Right ventricle myocardium inferior (tissue), 1 donor: ENCODE results near the gene RICTOR. TPM values are rescaled to one million over a fixed set of nuclear protein-coding genes. Genes with fewer than 3 reads are reported as not detected.
A peak's percentile ranks its signal among the peaks of the same experiment; 100 is the strongest.

Source experiments
- ATAC-seq: fragments of 200-7000 bp; cut with Tn5 transposase; one replicate; pipeline ENCODE4 v1.9.1; 2020; ENCODE audit warnings: mild to moderate bottlenecking, moderate library complexity
- DNase-seq: peaks from one replicate; pipeline ENCODE4 v3.0.0; 2021; ENCODE audit errors: missing footprints
- intact Hi-C: fragments of 100-400 bp; cut with DNase I; formaldehyde crosslinking; loops from one replicate; pipeline ENCODE4 v1.11.0; 2022
- total RNA-seq: library from RNA; stranded (reverse); fragmentation: NEBNext Ultra II Directional; extraction: Animal tissue kit (Norgen Biotek cat#: 25700); gene quantifications from one replicate; pipeline ENCODE4 v1.2.1, GENCODE V29; 2021
- donor health status: DM: no; HTN: yes; CAD: no; lungs with severe emphysema.

RICTOR gene
- total RNA-seq, 1 donor from 2014 or later, result 26.0 TPM

GRCh38 chr5:38923661-38924451 is 150.3 kb downstream of the RICTOR start:
- ATAC-seq, result peak; percentile 86
- DNase-seq, result no peak
- intact Hi-C loops, result loop anchor here (5.0 kb wide), 2 partner anchors 77 to 92 kb away; partner anchors contain the start of gene OSMR

- DNase-seq (no peak), ATAC-seq (no peak)
- intact Hi-C loops, result loop anchor here (5.0 kb wide), 2 partner anchors 75 to 90 kb away; partner anchors contain the start of gene OSMR
Observed at GRCh38 chr5:38922199-38922598, 152.0 kb downstream of the RICTOR start.

GRCh38 chr5:38921174-38921573 is 153.0 kb downstream of the RICTOR start:
- ATAC-seq (no peak), DNase-seq (no peak)
- intact Hi-C loops, result loop anchor here (5.0 kb wide), 2 partner anchors 74 to 89 kb away; partner anchors contain the start of gene OSMR

GRCh38 chr5:38916802-38917201 is 157.4 kb downstream of the RICTOR start:
- intact Hi-C loops, result no loop called here
- no peak for ATAC-seq
- DNase-seq, result no peak

GRCh38 chr5:38913714-38914113 is 160.5 kb downstream of the RICTOR start:
- intact Hi-C loops, result no loop called here
- DNase-seq (no peak), ATAC-seq (no peak)

GRCh38 chr5:38911933-38912332 is 162.3 kb downstream of the RICTOR start:
- no peak for DNase-seq
- ATAC-seq, result no peak
- intact Hi-C loops, result no loop called here

GRCh38 chr5:38906503-38906902 is 167.7 kb downstream of the RICTOR start:
- DNase-seq (no peak), ATAC-seq (no peak)
- intact Hi-C loops, result no loop called here

- intact Hi-C loops, result no loop called here
- no peak for ATAC-seq
- DNase-seq, result no peak
Observed at GRCh38 chr5:38905516-38905915, 168.7 kb downstream of the RICTOR start.

GRCh38 chr5:38899936-38900335 is 174.3 kb downstream of the RICTOR start:
- DNase-seq (no peak), ATAC-seq (no peak)
- intact Hi-C loops, result no loop called here

GRCh38 chr5:38896760-38897159 is 177.4 kb downstream of the RICTOR start:
- DNase-seq (no peak), ATAC-seq (no peak)
- intact Hi-C loops, result no loop called here

- DNase-seq (no peak), ATAC-seq (no peak)
- intact Hi-C loops, result no loop called here
Observed at GRCh38 chr5:38892363-38892762, 181.8 kb downstream of the RICTOR start.

- ATAC-seq (no peak), DNase-seq (no peak)
- intact Hi-C loops, result no loop called here
Observed at GRCh38 chr5:38891563-38891962, 182.6 kb downstream of the RICTOR start.

- ATAC-seq, result no peak
- no peak for DNase-seq
Observed at GRCh38 chr5:38889424-38889823, 184.8 kb downstream of the RICTOR start.

GRCh38 chr5:38888041-38888440 is 186.2 kb downstream of the RICTOR start:
- intact Hi-C loops, result no loop called here
- ATAC-seq (no peak), DNase-seq (no peak)

More at GRCh38 chr5:38889424-38889823, 184.8 kb downstream of the RICTOR start:
- intact Hi-C loops, result no loop called here

Other genes with a start within 250 kb of the RICTOR start
- 14.1 TPM for gene OSMR, start 228.4 kb downstream of the RICTOR start, total RNA-seq
- 4.7 TPM for gene FYB1, start 145.2 kb upstream of the RICTOR start, total RNA-seq